Prostate gland (tissue), 2 donors: Measurements from ENCODE around the gene RASSF10.

Source experiments
- POLR2A ChIP-seq: fragments of 450-650 bp; IDR thresholded peaks from one replicate; pipeline ENCODE4 v1.6.1; 2016; ENCODE audit warnings: antibody characterized with exemption, mild to moderate bottlenecking
- POLR2AphosphoS5 ChIP-seq: sonication (generic); formaldehyde crosslinking; IDR thresholded peaks from one replicate; pipeline ENCODE4 v1.6.1; 2017; ENCODE audit warnings: antibody characterized with exemption
- TF ChIP-seq, protein P1 (sequence below), 4 experiments: fragments of 200-600 bp in 2 of 4; fragments of 450-650 bp in 2 of 4; sonication (generic) in 2 of 4; IDR thresholded peaks; 1 replicate in 3 of 4; 2 replicates in 1 of 4; pipeline ENCODE4 v1.5.1; 2016 to 2019; ENCODE audit warnings: antibody characterized with exemption in 4 of 4, mild to moderate bottlenecking in 2 of 4, moderate library complexity in 2 of 4

DNA sequence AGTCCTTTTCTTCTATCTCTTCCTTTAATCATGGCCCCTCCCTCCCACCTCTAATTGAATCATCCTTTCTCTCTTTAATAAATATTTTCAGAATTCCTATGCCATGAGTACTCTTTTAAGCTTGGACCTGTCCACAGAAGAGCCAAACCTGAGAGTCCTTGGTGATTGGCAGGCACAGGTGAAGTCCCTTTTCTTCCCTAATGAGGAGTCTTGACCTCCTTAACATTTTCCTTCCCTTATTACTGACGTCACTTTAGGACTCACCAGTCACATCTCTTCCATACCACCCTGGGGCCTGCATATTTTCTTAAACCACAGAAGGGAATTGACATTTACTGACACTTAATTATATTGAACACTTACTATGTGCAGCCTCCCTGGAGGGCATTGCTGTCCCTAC, 41.0 kb upstream of the RASSF10 start:
- TF ChIP-seq, protein P1, sequence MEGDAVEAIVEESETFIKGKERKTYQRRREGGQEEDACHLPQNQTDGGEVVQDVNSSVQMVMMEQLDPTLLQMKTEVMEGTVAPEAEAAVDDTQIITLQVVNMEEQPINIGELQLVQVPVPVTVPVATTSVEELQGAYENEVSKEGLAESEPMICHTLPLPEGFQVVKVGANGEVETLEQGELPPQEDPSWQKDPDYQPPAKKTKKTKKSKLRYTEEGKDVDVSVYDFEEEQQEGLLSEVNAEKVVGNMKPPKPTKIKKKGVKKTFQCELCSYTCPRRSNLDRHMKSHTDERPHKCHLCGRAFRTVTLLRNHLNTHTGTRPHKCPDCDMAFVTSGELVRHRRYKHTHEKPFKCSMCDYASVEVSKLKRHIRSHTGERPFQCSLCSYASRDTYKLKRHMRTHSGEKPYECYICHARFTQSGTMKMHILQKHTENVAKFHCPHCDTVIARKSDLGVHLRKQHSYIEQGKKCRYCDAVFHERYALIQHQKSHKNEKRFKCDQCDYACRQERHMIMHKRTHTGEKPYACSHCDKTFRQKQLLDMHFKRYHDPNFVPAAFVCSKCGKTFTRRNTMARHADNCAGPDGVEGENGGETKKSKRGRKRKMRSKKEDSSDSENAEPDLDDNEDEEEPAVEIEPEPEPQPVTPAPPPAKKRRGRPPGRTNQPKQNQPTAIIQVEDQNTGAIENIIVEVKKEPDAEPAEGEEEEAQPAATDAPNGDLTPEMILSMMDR (IDR thresholded peaks at IDR 0.05), result no peak
- TF ChIP-seq POLR2AphosphoS5 (no peak), POLR2A (no peak)
